H1 (cell line): ENCODE data around the gene SLC35F3. TPM values are rescaled to one million over a fixed set of nuclear protein-coding genes. Genes with fewer than 3 reads are reported as not detected.
A peak's percentile ranks its signal among the peaks of the same experiment; 100 is the strongest.

ENCODE experiments used
- CTCF ChIA-PET: fragments of 300-600 bp; sonication (Branson Sonifier 250); formaldehyde crosslinking; loops from one replicate; lab custom pipeline; 2021; ENCODE audit not compliant: partially characterized antibody; lab: Charles Lee
- POLR2A ChIA-PET: fragments of 300-600 bp; sonication (Branson Sonifier 250); formaldehyde crosslinking; loops from one replicate; lab custom pipeline; 2021; ENCODE audit warnings: inconsistent platforms; ENCODE audit not compliant: partially characterized antibody; lab: Charles Lee
- DNase-seq, 2 experiments: peaks; one replicate each; pipeline versions ENCODE4 v3.0.0 to v3.0.0-alpha.2; 2010 to 2022; ENCODE audit warnings: low spot score in 2 of 2, low read depth in 1 of 2, mixed read lengths in 1 of 2
- FAIRE-seq: peaks from 2 replicates; lab custom pipeline; 2011; peaks lifted over from hg19 to GRCh38; lab: Jason Lieb, UNC
- H2AFZ ChIP-seq: 2 replicates; pipeline ENCODE4 v1.8.1; 2012; ENCODE audit warnings: low read length, inconsistent platforms
- H2AK5ac ChIP-seq: 2 replicates; pipeline ENCODE4 v1.6.1; 2013; ENCODE audit warnings: low read depth, low read length
- H2BK120ac ChIP-seq: replicated peaks from 2 replicates; pipeline ENCODE3; 2013; ENCODE audit warnings: low read depth, low read length, inconsistent platforms
- H2BK12ac ChIP-seq: 2 replicates; pipeline ENCODE4 v1.6.1; 2013; ENCODE audit warnings: low read depth, low read length
- H2BK15ac ChIP-seq: 2 replicates; pipeline ENCODE4 v1.6.1; 2013; ENCODE audit warnings: low read length
- H2BK20ac ChIP-seq: 2 replicates; pipeline ENCODE4 v1.6.1; 2013; ENCODE audit warnings: low read length
- H2BK5ac ChIP-seq: 2 replicates; pipeline ENCODE4 v1.6.1; 2013; ENCODE audit warnings: low read depth, low read length
- H3K14ac ChIP-seq: 2 replicates; pipeline ENCODE4 v1.6.1; 2013; ENCODE audit warnings: inconsistent platforms; ENCODE audit not compliant: insufficient read length
- H3K18ac ChIP-seq: 2 replicates; pipeline ENCODE4 v1.6.1; 2013; ENCODE audit warnings: low read length; ENCODE audit errors: extremely low read depth
- H3K23ac ChIP-seq: 2 replicates; pipeline ENCODE4 v1.6.1; 2013; ENCODE audit warnings: inconsistent platforms; ENCODE audit not compliant: insufficient read length
- H3K23me2 ChIP-seq: 2 replicates; pipeline ENCODE4 v1.6.1; 2013; ENCODE audit warnings: low read depth, low read length
- H3K27ac ChIP-seq: 2 replicates; pipeline ENCODE4 v1.6.1; 2011; ENCODE audit warnings: low read depth, low read length, inconsistent platforms
- H3K27me3 ChIP-seq, 4 experiments: replicated peaks in 1 of 4; 1 replicate in 1 of 4; 2 replicates in 3 of 4; pipeline versions ENCODE4 v1.6.1 to v1.8.1; 2011 to 2013; ENCODE audit warnings: low read length in 3 of 4, mild to moderate bottlenecking in 3 of 4, inconsistent platforms in 2 of 4, mixed read lengths in 2 of 4, moderate library complexity in 1 of 4; ENCODE audit not compliant: control insufficient read depth in 3 of 4, insufficient read depth in 3 of 4; ENCODE audit errors: extremely low read depth in 1 of 4
- H3K36me3 ChIP-seq, 4 experiments: 2 replicates each; pipeline versions ENCODE4 v1.6.1 to v1.8.1; 2011 to 2013; ENCODE audit warnings: mild to moderate bottlenecking in 4 of 4, low read length in 3 of 4, moderate library complexity in 2 of 4, control low read depth in 1 of 4, inconsistent platforms in 1 of 4; ENCODE audit not compliant: insufficient read depth in 4 of 4, control insufficient read depth in 2 of 4
- H3K4ac ChIP-seq: replicated peaks from 2 replicates; pipeline ENCODE3; 2013; ENCODE audit warnings: low read length, low read depth, mixed read lengths, inconsistent platforms; ENCODE audit not compliant: insufficient read length
- H3K4me1 ChIP-seq, 4 experiments: replicated peaks in 1 of 4; 1 replicate in 1 of 4; 2 replicates in 3 of 4; pipeline versions ENCODE4 v1.6.1 to v1.8.1; 2011 to 2013; ENCODE audit warnings: low read length in 3 of 4, inconsistent platforms in 2 of 4, mixed read lengths in 1 of 4; ENCODE audit not compliant: insufficient read depth in 4 of 4, control insufficient read depth in 3 of 4
- H3K4me2 ChIP-seq, 2 experiments: 2 replicates each; pipeline versions ENCODE4 v1.6.1 to v1.8.1; 2011 to 2013; ENCODE audit warnings: low read depth in 2 of 2, low read length in 2 of 2, control low read depth in 1 of 2, inconsistent platforms in 1 of 2, mild to moderate bottlenecking in 1 of 2; ENCODE audit not compliant: insufficient read depth in 1 of 2
- H3K4me3 ChIP-seq, 4 experiments: fragments of 200-600, 300-600 bp in 1 of 4; sonication (generic), shearing (Covaris generic), sonication (Bioruptor Twin) in 1 of 4; 2 replicates each; pipeline versions ENCODE4 v1.5.1 to v1.8.1; 2011 to 2016; ENCODE audit warnings: low read length in 4 of 4, low read depth in 3 of 4, control low read depth in 2 of 4, inconsistent platforms in 2 of 4, mild to moderate bottlenecking in 2 of 4, mixed read lengths in 1 of 4, moderate library complexity in 1 of 4; ENCODE audit not compliant: insufficient read depth in 2 of 4; ENCODE audit errors: extremely low read depth in 1 of 4
- H3K56ac ChIP-seq: replicated peaks from 2 replicates; pipeline ENCODE3; 2013; ENCODE audit warnings: low read depth, mild to moderate bottlenecking, mixed read lengths, low read length, inconsistent platforms; ENCODE audit not compliant: insufficient read length
- H3K79me1 ChIP-seq: 2 replicates; pipeline ENCODE4 v1.6.1; 2013; ENCODE audit warnings: low read depth, low read length, control low read depth
- H3K79me2 ChIP-seq, 2 experiments: 2 replicates each; pipeline versions ENCODE4 v1.6.1 to v1.8.1; 2012 to 2013; ENCODE audit warnings: low read length in 2 of 2, mild to moderate bottlenecking in 2 of 2, inconsistent platforms in 1 of 2; ENCODE audit not compliant: insufficient read depth in 2 of 2, control insufficient read depth in 1 of 2
- H3K9ac ChIP-seq, 4 experiments: replicated peaks in 1 of 4; 1 replicate in 1 of 4; 2 replicates in 3 of 4; pipeline versions ENCODE4 v1.6.1 to v1.8.1; 2011 to 2013; ENCODE audit warnings: low read depth in 3 of 4, low read length in 3 of 4, control low read depth in 2 of 4, mild to moderate bottlenecking in 2 of 4, moderate library complexity in 2 of 4, inconsistent platforms in 1 of 4; ENCODE audit errors: extremely low read depth in 1 of 4
- H3K9me3 ChIP-seq, 2 experiments: 2 replicates each; pipeline versions ENCODE4 v1.6.1 to v1.8.1; 2012 to 2013; ENCODE audit warnings: mild to moderate bottlenecking in 2 of 2, moderate library complexity in 2 of 2, control low read depth in 1 of 2, inconsistent platforms in 1 of 2, low read depth in 1 of 2, low read length in 1 of 2, mixed read lengths in 1 of 2; ENCODE audit not compliant: insufficient read depth in 2 of 2
- H4K20me1 ChIP-seq, 2 experiments: replicated peaks in 1 of 2; 2 replicates each; pipeline versions ENCODE3 to v1.8.1; 2011 to 2013; ENCODE audit warnings: inconsistent platforms in 2 of 2, low read length in 2 of 2, mild to moderate bottlenecking in 1 of 2; ENCODE audit not compliant: insufficient read depth in 2 of 2, control insufficient read depth in 1 of 2
- H4K5ac ChIP-seq: 2 replicates; pipeline ENCODE4 v1.6.1; 2013; ENCODE audit warnings: low read length, low read depth, mixed read lengths, inconsistent platforms; ENCODE audit not compliant: insufficient read length
- H4K8ac ChIP-seq: 2 replicates; pipeline ENCODE4 v1.8.0; 2013; ENCODE audit warnings: mild to moderate bottlenecking, moderate library complexity, low read length, inconsistent platforms; ENCODE audit not compliant: insufficient read depth; ENCODE audit errors: extremely low read depth
- H4K91ac ChIP-seq: replicated peaks from 2 replicates; pipeline ENCODE3; 2013; ENCODE audit warnings: low read length, mixed read lengths, inconsistent platforms; ENCODE audit not compliant: insufficient read length
- RBBP5 ChIP-seq: IDR thresholded peaks from 2 replicates; pipeline ENCODE4 v1.7.1; 2012; ENCODE audit warnings: low read depth, mild to moderate bottlenecking, inconsistent platforms, low read length, moderate library complexity, borderline replicate concordance
- SP2 ChIP-seq: IDR thresholded peaks from 2 replicates; pipeline ENCODE4 v1.6.1; 2012; ENCODE audit warnings: mild to moderate bottlenecking, low read length, inconsistent platforms
- TAF1 ChIP-seq: IDR thresholded peaks from 2 replicates; pipeline ENCODE4 v1.6.1; 2011; ENCODE audit warnings: mild to moderate bottlenecking, low read depth, low read length
- WGBS, 2 experiments: shearing (Covaris generic) in 1 of 2; methylation state at CpG; one replicate each; pipeline versions ENCODE4 v1.1.6 to v1.1.7; 2013 to 2015; ENCODE audit warnings: low lambda C conversion rate in 2 of 2, mixed read lengths in 2 of 2, inconsistent platforms in 1 of 2, low coverage in 1 of 2, missing lambda C conversion rate in 1 of 2; ENCODE audit not compliant: insufficient replicate concordance in 2 of 2, insufficient coverage in 1 of 2, insufficient read length in 1 of 2; ENCODE audit errors: extremely low coverage in 1 of 2, missing lambda C conversion rate in 1 of 2; 5-methylcytosine and 5-hydroxymethylcytosine counted together
- polyA plus RNA-seq, 7 experiments: library from polyadenylated mRNA; depleted of rRNA in 3 of 7; stranded (reverse) in 5 of 7; unstranded in 2 of 7; fragments of >200 nt in 5 of 7; fragments of 200-250 nt in 2 of 7; gene quantifications; 1 replicate in 5 of 7; 2 replicates in 1 of 7; 4 replicates in 1 of 7; pipeline versions ENCODE4 v1.2.1 to v1.2.3, GENCODE V29; 2011 to 2013; ENCODE audit warnings: missing spikeins in 2 of 7, mixed read lengths in 2 of 7
- total RNA-seq: library from RNA; stranded (reverse); fragmentation: NEBNext Ultra II Directional; extraction: Animal tissue kit (Norgen Biotek cat#: 25700); gene quantifications from 2 replicates; pipeline ENCODE4 v1.2.1, GENCODE V29; 2021

The SLC35F3 gene
- total and polyA plus RNA-seq, 2 of the 8 experiments (the other 6 are each of a cell fraction or from before 2014, with no cell fraction given) = 0.78 to 1.2 TPM

GRCh38 chr1:234373959-234374254 lies 469.4 kb downstream of the SLC35F3 start:
- H4K8ac ChIP-seq = peak overlapping the region; percentile 93; the same call in 1 of the 2 replicates
- H2BK20ac ChIP-seq = no peak overlapping the region
- CTCF ChIA-PET = interaction anchor here (0.9 to 3.4 kb wide), 10 partner anchors 10 to 260 kb away, joined by 3 to 15 read pairs (median 4); no protein-coding TSS in a partner anchor
- 0 out of 2 replicates have a peak overlapping the region, but pooled peaks have one; percentile 75 for H2BK5ac ChIP-seq
- H3K18ac ChIP-seq = no peak overlapping the region; the same call in 1 of the 2 replicates
- 0 out of 2 replicates have a peak, but pooled peaks have one; percentile 1 for TF ChIP-seq SP2
- TF ChIP-seq TAF1 = no peak
- TF ChIP-seq RBBP5 = no peak
- H3K79me2 ChIP-seq = peaks cover 0 to 12% of the 10 kb centered on the region in 2 experiments; a peak in 2 of 4 replicates
- peaks cover 0 to 4% (median 1%) of the 10 kb centered on the region in 4 experiments; a peak in 3 of 7 replicates for H3K4me1 ChIP-seq
- peak overlapping the region; percentile 77 to 96 (median 94) for H3K4me3 ChIP-seq
- no peak overlapping the region for H2BK12ac ChIP-seq
- no peak overlapping the region for H3K14ac ChIP-seq
- H3K4me2 ChIP-seq = peak overlapping the region; percentile 66 to 70
- peak overlapping the region; percentile 89 for H3K56ac ChIP-seq
- no peak for FAIRE-seq
- peak overlapping the region; percentile 90; the same call in 1 of the 2 replicates for H2AFZ ChIP-seq
- POLR2A ChIA-PET = interaction anchor here (0.7 to 2.2 kb wide), 5 partner anchors 9 to 177 kb away, joined by 3 to 8 read pairs (median 6); no protein-coding TSS in a partner anchor
- H3K4ac ChIP-seq = peak overlapping the region; percentile 71
- H3K9me3 ChIP-seq = no peaks in the 10 kb centered on the region
- no peak for DNase-seq
- H4K91ac ChIP-seq = peak overlapping the region; percentile 29
- no peak overlapping the region for H2AK5ac ChIP-seq
- no peak overlapping the region for H2BK120ac ChIP-seq
- H3K36me3 ChIP-seq = peaks cover 6 to 25% (median 16%) of the 10 kb centered on the region in 4 experiments; a peak in 7 of 8 replicates
- H4K20me1 ChIP-seq = no peaks in the 10 kb centered on the region
- H3K23me2 ChIP-seq = no peaks in the 10 kb centered on the region
- H3K27ac ChIP-seq = peak overlapping the region; percentile 85; the same call in 1 of the 2 replicates
- H3K27me3 ChIP-seq = no peaks in the 10 kb centered on the region; a peak in 1 of 7 replicates
- no peak overlapping the region for H3K23ac ChIP-seq
- no peaks in the 10 kb centered on the region for H3K79me1 ChIP-seq
- 17% methylated on average over 5 of the region's 6 CpGs; no CpG with 5 or more reads in 1 of the 2 experiments for WGBS, 2 experiments
- no peak overlapping the region for H2BK15ac ChIP-seq
- H4K5ac ChIP-seq = peak overlapping the region; percentile 22
- H3K9ac ChIP-seq = peak overlapping the region; percentile 70 to 89 (median 87)
